Measurements from ENCODE around the gene ABCC3. TPM values are rescaled to one million over a fixed set of nuclear protein-coding genes. Genes with fewer than 3 reads are reported as not detected.

Gene ABCC3, protein sequence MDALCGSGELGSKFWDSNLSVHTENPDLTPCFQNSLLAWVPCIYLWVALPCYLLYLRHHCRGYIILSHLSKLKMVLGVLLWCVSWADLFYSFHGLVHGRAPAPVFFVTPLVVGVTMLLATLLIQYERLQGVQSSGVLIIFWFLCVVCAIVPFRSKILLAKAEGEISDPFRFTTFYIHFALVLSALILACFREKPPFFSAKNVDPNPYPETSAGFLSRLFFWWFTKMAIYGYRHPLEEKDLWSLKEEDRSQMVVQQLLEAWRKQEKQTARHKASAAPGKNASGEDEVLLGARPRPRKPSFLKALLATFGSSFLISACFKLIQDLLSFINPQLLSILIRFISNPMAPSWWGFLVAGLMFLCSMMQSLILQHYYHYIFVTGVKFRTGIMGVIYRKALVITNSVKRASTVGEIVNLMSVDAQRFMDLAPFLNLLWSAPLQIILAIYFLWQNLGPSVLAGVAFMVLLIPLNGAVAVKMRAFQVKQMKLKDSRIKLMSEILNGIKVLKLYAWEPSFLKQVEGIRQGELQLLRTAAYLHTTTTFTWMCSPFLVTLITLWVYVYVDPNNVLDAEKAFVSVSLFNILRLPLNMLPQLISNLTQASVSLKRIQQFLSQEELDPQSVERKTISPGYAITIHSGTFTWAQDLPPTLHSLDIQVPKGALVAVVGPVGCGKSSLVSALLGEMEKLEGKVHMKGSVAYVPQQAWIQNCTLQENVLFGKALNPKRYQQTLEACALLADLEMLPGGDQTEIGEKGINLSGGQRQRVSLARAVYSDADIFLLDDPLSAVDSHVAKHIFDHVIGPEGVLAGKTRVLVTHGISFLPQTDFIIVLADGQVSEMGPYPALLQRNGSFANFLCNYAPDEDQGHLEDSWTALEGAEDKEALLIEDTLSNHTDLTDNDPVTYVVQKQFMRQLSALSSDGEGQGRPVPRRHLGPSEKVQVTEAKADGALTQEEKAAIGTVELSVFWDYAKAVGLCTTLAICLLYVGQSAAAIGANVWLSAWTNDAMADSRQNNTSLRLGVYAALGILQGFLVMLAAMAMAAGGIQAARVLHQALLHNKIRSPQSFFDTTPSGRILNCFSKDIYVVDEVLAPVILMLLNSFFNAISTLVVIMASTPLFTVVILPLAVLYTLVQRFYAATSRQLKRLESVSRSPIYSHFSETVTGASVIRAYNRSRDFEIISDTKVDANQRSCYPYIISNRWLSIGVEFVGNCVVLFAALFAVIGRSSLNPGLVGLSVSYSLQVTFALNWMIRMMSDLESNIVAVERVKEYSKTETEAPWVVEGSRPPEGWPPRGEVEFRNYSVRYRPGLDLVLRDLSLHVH (N-terminal part only)
- total RNA-seq (2014; rRNA removed): 4.9 and 7.6 TPM in 2 replicates
- 30.6 TPM for polyA plus RNA-seq (2012)

DNA sequence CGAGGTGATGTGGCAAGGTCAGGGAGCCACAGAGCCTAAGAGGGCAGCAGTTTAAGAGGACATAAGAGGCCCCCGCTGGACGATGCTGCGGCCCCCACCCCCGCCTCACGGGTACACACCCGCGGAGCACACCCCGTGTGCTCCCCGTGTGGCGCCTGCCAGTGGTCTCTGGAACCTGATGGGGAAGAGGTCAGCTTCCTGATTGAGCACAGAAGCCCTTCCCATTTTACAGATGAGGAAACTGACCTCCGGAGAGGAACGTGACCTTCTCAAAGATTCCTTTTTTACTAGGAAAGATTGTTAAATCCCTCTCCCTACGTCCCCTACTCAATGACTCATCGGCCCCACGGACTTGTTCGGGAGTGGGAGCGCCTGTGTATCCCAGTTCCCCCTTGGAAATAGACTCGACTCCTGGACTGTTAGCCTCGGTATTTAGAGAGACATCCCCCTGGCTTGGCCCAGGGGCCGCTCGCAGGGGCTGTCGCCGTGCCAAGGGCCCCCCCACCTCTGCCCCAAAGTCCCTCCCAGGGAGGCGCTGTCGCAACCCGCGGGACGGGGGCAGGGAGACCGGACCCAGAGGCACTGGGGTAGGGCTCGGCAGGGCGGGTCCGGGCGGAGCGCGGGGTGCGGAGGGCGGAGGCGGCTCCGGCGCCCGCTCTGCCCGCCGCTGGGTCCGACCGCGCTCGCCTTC, at the start of gene ABCC3:
ABCC3 (plus strand) TSS at position 658 of the 691 bp plus-strand sequence. CDS start 56 bp downstream, outside the sequence.
- DNase-seq (ENCODE audit: low read depth): peak; percentile 44

DNA sequence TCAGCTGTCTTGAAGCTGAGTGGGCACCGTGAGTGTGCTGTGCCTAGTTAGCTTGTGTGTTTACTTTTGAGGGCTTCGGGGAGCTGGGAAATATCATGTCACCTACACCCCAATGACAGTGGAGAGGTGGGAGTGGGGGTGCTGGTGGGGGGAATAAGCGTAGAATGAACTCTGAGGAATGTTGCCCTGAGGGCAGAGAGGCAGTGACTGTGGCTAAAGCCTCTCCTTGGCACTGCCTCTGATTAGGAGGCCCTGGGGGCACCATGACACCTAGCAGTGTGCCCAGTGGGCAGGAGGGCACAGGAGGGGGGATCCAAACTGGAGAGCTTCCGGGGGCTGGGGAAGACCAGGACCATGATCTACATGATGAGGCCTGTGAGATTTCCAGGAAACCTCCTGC, 49.3 kb upstream of the ABCC3 start:
- DNase-seq (ENCODE audit: low read depth): no peak

DNA sequence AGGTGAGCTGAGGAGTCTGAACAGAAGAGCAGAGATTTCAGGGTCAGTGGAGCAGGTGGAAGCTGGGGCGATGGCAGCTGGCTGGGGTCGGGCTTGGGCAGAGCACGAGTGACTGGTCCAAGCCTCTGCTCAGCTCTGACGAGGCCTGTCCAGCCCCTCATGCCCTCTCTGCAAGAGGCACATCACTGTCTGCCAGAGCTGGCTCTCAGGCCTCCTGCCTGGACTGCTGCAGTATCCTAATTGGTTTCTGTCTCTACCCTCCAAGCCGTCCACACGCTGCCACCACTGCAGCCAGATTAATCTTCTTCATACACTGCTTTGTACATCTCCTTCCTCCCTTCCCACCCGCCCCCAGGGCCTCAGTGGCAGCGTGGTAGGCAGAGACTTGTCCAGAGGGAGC, 48.8 kb upstream of the ABCC3 start:
- no peak for DNase-seq (ENCODE audit: low read depth)

DNA sequence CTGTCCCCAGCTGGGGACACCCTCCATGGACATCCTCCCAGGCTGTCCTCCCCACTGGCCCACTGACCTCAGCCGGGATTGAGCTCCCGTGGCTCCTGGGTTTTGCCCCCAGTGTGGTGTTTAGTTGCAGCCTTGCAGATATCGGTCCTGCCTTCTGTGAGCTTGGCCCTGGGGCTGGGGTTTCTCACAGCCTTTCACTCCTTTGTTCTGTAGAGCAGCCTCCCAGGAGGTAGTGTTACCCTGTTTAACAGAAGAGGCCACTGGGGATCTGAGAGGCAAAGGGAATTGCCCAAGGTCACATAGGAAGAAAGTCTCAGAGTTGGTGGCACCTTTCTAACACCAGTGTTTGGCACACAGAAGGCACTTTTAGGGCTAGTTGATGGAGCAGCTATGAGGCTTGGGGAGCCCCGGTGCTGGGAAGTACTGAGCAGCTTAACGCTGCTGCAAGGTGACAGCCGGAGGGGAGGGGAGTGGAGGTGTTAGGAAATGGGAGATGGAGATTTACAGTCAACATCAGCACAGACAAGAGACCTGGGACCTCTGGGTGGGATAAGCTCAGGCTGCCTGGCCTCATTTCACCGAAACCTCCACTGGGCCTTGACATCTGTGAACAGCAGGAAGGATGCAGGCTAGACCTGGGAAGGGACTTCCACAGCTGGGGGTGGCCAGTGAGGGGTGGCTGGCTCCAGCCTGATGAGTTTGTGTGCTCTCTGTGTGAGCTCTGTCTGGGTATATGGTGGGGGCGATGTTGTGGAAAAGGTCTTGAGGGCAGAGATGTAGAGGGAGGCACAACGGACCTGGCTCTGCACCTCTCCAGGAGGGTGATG, 48.0 kb upstream of the ABCC3 start:
- DNase-seq (ENCODE audit: low read depth): no peak

DNA sequence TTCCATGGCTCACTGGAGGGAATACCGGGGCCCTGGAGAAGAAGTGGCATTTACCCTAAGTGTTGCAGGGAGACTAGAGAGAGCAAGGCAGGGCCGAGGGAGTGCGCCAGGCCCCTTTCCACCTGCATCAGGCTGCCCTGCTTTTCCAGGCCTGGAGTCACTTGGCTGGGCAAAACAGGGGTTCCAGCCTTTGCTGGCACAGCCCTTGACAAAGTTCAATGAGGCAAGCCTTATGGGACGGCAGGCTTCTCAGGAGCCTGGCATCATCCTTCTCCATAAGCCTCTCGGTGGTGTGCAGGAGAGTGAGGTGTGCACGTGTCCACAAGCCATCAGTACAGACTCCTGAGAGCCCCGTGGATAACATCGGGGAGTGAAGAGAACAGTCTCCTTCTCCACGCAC, 47.1 kb upstream of the ABCC3 start:
- DNase-seq (ENCODE audit: low read depth): no peak

DNA sequence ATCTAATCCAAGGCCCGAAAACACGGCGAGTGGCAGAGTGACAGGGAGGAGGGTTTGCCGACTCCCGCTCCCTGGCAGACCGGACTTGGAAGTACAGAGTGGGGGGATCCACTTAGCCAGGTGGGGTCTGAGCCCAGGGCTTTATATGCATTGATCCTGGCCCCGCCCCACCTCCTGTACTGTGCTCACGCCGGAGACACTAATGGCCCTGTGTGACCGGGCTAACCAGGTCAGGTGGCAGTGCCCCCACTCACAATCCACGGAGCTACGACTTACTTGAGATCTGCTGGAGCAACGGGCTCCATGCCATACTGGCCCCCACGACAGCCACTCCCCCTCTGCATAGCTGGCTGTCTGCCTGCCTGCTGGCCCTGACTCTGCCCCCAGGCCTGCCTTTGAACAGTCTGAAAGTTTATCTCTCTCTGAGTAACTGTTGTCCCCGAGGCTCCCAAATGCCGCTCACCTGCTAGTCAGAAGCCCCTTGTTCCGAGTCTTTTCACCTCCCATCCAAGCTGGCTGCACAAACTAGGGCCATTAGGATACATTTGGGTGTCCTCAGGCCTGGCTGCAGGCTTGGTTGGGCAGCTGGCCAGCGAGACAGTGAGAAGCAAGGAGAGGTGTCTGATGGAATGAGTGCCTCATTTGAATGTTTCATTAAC, 46.2 kb upstream of the ABCC3 start:
- DNase-seq (ENCODE audit: low read depth): no peak

DNA sequence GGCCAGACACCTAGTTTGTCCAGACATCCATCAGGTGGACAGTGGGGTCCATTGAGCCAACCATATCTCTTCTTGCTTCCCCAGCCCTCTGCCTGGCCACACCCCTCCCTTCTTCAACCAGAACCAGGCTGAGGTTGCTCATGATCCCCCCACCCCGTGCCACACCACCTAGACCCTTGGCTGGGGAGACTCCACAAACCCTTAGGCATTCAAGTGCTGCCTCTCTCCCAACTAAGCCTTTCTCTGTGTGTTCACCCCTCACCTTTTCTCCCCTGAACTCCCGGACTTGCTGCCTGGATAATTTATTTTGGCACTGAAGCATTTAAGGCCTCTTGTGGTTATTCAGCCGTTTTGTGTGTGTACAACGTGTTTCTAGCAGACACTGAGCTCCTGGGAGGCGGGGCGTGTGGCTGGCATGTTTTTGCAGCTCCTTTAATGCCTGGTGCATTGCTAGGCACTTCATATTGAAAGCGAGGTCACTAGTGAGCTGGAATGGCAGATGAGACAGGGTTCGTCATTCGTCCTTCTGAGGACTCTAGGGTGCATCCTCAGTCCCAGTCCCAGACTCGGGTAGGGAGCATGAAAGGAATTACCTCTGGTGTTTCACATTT, 45.5 kb upstream of the ABCC3 start:
- DNase-seq (ENCODE audit: low read depth): peak; percentile 5

DNA sequence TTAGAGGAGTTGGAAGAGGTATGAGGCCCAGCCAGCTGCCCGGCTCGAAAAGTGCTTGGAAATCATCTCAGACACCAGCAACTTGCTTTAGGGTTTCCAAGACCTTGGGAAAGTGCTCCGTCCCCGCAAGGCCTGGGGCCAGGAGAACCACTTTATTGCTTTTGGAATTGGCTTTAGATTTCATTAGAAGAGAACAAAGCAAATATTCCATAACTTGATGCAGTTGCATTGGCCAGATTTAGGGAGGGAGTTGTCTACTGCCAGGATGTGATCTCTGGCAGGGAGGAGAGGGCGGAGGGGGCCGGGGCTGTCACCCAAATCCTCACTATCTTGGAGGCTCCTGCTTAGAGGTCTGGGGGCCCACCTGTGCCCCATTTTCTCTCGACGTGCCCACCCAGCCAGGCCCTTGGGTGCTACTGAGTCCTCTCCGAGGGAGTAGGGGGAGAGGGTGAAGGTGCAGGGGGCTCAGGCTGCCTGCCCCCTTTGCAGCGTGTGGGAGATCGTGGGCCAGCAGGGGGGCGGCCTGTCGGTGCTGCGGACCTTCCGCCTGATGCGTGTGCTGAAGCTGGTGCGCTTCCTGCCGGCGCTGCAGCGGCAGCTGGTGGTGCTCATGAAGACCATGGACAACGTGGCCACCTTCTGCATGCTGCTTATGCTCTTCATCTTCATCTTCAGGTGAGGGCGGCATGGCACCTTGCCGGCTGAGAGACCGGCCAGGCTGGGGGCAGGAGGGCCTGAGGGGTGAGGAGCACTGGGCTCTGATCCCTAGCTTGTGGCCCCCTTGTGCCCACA, 43.5 kb upstream of the ABCC3 start:
- DNase-seq (ENCODE audit: low read depth): no peak

DNA sequence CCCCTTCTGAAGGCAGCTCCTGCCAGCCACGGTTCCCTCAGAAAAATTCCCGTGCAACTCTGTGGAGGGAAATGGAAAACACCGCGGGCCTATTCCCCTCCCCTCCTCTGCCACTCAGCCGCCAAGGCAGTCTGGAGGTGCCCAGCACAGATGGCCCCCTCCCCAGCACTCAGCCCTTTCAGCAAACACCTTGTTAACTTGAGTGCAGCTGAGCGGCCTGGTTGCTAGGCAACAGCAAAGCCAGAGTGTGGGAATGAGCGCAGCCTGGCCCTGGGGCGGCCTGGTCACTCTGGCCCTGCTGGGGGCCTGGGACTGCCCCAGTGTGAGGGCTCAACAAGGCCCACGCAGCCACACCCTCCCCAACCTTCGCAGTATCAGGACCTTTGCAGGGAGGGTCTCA, 41.4 kb upstream of the ABCC3 start:
- DNase-seq (ENCODE audit: low read depth): no peak

DNA sequence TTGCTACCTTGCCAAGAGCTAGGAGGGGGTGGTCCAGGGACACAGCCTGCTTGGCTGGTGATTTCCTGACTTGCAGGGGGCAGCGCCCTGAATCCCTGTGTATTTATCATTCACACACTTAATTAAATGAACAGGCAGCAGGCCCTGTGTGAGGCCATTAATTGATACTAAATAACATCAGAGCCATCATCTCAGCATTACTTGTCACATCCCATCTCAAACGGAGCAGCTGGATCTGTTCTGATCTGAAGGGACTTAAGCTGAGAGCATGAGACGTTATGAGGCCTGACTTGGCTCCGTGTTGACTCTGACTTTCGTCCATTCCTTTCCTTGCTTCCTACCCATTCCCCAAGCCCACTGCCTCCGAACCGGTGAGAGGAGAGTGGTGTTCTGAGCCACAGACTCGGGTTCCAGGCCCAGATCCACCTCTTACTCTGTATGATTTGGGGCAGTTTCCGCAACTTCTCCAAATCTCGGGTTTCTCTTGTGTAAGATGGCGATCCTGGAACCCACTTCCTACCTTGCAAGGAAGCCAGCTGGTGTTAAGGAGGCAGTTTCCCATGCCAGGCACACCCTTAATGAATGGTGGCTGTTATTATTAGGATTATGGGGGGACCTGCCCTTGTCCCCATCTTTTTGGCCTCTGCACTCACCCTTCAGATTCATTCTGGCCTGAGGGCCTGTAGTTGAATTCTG, 40.4 kb upstream of the ABCC3 start:
- DNase-seq (ENCODE audit: low read depth): no peak

DNA sequence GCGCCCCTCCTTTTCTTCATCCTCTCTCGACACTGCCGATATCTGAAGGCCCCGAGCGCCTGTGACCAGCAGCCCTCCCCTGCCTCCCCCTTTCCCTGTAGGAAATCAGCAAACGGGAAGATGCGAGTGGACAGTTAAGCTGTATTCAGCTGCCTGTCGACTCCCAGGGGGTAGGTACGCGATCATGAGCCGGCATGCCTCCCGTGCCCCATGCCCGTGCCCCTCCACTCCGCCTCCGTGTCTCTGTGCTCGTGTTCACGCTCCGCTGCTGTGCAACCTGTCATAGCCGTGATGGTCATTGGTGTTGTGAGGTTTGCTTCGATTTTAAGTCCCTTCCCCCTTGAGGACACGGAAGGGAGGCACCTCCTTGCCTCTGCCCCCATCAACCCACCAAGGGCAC, 39.8 kb upstream of the ABCC3 start:
- DNase-seq (ENCODE audit: low read depth): no peak

DNA sequence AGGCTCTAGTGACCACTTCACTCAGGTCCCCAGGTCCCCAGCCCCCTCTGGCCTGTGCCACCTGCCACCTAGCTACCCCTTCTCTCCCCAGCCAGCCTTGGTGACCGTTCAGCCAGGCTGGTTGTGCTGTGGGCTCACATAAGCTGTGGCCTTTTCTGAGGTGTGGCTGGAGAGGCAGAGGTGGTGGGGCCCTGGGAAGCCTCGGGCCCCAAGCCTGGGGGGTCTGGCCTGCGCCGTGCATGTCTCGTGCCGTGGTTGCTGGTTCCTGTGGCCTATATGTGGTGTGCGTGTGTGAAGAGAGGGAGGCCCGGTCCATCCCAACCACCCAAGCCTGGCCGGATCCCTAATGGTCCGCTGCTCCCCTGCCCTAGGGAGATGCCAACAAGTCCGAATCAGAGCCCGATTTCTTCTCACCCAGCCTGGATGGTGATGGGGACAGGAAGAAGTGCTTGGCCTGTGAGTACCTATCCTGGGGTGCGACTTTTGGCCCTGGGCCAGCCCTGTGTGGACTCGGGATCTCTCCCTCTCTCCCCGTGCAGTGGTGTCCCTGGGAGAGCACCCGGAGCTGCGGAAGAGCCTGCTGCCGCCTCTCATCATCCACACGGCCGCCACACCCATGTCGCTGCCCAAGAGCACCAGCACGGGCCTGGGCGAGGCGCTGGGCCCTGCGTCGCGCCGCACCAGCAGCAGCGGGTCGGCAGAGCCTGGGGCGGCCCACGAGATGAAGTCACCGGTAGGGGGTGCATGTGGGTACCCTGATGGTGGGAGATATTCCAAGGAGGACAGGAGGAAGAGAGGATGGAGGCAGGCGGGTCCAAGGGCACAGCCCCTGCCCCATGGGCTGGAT, 38.3 kb upstream of the ABCC3 start:
- DNase-seq (ENCODE audit: low read depth): no peak

DNA sequence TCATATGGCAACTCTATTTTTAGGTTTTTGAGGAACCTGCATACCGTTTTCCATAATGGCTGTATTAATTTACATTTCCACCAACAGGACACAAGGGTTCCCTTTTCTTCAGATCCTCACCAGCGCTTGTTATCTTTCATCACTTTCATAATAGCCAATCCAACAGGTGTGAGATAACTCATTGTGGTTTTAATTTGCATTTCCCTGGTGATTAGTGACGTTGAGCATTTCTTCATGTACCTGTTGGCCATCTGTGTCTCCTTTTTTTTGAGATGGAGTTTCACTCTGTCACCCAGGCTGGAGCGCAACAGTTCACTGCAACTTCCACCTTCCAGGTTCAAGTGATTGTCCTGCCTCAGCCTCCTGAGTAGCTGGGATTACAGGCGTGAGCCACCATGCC, 36.2 kb upstream of the ABCC3 start:
- no peak for DNase-seq (ENCODE audit: low read depth)

DNA sequence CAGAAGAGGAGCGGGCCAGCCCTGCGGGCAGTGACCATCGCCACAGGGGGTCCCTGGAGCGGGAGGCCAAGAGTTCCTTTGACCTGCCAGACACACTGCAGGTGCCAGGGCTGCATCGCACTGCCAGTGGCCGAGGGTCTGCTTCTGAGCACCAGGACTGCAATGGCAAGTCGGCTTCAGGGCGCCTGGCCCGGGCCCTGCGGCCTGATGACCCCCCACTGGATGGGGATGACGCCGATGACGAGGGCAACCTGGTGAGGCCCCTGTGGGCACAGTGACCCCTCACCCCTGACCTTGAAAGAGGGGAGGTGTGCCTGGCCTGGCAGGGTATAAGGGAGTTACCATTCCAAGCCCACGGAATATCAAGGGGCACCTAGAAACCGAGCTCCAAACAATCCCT, 35.1 kb upstream of the ABCC3 start:
- no peak for DNase-seq (ENCODE audit: low read depth)

DNA sequence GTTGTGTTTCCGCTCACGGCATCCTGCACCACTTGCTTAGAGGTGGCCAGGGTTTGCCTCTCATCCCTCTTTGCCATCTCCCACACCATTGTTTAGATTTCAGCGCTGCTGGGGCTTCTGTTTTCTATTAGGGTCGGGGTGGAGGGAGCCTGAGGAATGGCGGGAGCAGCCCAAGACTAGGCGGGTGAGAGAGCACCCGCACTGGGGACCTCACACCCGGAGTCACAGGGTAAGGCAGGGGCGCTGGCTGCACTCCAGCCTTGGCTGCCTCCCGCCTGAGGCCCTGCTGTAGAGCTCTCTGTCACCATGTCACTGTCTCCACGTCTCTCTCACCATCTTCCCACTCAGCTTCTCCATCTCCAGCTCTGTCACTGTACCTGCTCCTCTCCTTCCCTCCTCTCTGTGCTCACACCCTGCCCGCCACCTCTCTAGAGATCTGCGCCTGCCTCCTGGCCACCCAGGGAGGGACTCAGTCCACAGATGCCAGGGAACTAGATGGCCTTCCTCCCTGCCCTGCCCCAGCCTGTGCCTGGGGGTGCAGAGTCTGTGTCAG, 32.8 kb upstream of the ABCC3 start:
- DNase-seq (ENCODE audit: low read depth): no peak

DNA sequence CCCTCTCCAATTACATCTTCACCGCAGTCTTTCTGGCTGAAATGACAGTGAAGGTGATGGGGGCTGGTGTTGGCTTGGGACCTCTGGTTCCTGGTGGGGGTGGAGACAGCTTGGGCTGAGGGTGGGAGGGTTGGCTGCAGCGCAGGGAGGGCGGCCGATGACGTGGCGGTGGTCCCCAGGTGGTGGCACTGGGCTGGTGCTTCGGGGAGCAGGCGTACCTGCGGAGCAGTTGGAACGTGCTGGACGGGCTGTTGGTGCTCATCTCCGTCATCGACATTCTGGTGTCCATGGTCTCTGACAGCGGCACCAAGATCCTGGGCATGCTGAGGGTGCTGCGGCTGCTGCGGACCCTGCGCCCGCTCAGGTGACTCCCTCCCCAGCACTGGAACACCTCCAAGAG, 31.8 kb upstream of the ABCC3 start:
- DNase-seq (ENCODE audit: low read depth): no peak

DNA sequence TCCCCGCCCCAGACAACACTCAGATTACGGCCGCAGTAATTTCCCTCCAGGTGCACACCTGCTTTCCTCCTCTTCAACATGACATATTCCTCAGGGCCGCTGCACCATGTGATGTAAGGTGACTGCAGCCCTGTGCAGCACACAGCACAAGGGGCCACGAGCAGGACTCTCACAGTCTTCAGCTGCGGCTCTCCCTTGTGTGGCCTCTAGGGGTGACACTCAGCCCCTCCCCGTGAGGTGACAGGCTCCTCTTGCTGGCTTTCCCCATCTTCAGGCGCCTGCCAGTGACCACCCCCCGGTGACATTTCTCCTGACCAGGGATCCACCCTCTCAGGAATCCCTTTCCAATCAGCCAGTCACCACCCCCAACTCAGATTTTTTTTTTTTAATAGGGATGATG, 31.3 kb upstream of the ABCC3 start:
- DNase-seq (ENCODE audit: low read depth): no peak
